ENCODE measurements around the gene DEGS1.

DNA sequence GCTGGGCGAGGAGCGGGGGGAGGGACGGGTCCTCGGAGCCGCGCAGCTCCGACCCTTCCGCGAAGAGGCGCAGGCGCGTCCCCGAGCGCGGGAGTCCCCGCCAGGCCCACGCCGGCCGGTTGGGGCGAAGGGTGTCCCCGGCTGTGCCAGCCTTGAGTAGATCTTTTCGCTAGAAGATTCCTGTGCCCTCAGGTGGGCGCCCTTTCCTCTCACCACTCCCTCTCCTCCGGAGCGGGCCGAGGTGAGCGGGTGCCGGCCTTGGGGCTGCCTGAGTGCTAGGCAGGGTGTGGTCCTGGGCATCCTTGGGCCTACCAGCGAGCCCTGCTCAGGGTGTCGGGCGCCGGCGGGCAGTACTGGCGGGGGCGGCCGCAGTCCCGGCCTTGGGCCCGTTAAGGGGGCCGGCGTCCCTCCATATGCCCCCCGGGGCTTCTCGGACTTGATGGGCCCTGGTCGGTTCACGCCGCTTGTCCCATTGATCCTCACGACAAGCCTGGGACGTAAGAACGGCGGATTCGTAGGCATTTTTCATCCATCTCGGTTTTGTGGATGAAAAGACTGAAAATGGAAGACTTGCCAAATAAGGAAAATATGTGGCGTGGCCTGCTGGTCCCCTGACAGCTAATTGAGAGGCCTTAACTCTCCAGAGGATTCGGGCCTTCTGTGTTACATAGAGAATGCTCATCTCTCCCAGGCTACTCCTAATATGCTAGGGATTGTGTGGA lies 712 bp downstream of the DEGS1 start:
- TF ChIP-seq YY1 (IDR thresholded peaks at IDR 0.05; ENCODE audit: insufficient read depth, insufficient read length) (no peak), ZNF274 (IDR thresholded peaks at IDR 0.05; ENCODE audit: low read depth, low read length) (no peak), SUZ12 (IDR thresholded peaks at IDR 0.05; ENCODE audit: extremely low read depth, insufficient read depth, insufficient read length) (no peak)

All from NT2/D1 (cell line).